Measurements from ENCODE around the gene NUP37. TPM values are rescaled to one million over a fixed set of nuclear protein-coding genes. Genes with fewer than 3 reads are reported as not detected.
"Not testable (repeated sequence)": the region's sequence is repeated elsewhere in the genome, so short reads cannot be mapped to it uniquely, and the experiment has no call there.

NUP37 gene
- 100 to 1,000 TPM in 1 of 2 experiments, 10 to 100 TPM in 1; 99.1 to 104 TPM for total RNA-seq

- DNase-seq (peak; percentile 94), ATAC-seq (peak; percentile 95)
- Mint-ChIP-seq H3K36me3 (ENCODE audit: low read depth) (peaks cover 22% of the 10 kb centered on the region), H3K9me3 (no peaks in the 10 kb centered on the region), H3K27me3 (no peaks in the 10 kb centered on the region), H3K4me3 (peak within 1 kb of the TSS; percentile 97), H3K27ac (peak within 1 kb of the TSS; percentile 93), H3K4me1 (ENCODE audit: low read depth) (peaks cover 19% of the 10 kb centered on the region)
- intact Hi-C loops (cut with micrococcal nuclease), result loop anchor here (1.0 kb wide), 1 partner anchor 59 kb away; the partner anchor contains the start of gene WASHC3
- POLR2A ChIA-PET, result interaction anchor here (0.6 to 1.5 kb wide), 3 partner anchors 49 to 712 kb away, joined by 3 to 4 read pairs (median 3); partner anchors contain the start of gene ARL1
- CTCF ChIA-PET, result interaction anchor here (0.8 to 1.5 kb wide), 2 partner anchors 10 to 61 kb away, joined by 3 read pairs; no protein-coding TSS in a partner anchor
- no peak for TF ChIP-seq CTCF (IDR thresholded peaks at IDR 0.05)
These were observed at the start of gene NUP37, which contains the start of gene PARPBP for GRCh38 chr12:102119674-102120563. Gene NUP37 (minus strand): TSS chr12:102120114. CDS start chr12:102118518, 1,596 bp downstream. Gene PARPBP (plus strand): TSS chr12:102120183. CDS start chr12:102123889, 3,706 bp downstream.

GRCh38 chr12:102167821-102168604 lies 48.1 kb upstream of the NUP37 start:
- H3K9me3 Mint-ChIP-seq, result no peaks in the 10 kb centered on the region
- peaks cover 11% of the 10 kb centered on the region for H3K4me1 Mint-ChIP-seq (ENCODE audit: low read depth)
- H3K27me3 Mint-ChIP-seq, result no peaks in the 10 kb centered on the region
- peaks cover 12% of the 10 kb centered on the region for H3K36me3 Mint-ChIP-seq (ENCODE audit: low read depth)
- ATAC-seq (peak; percentile 66), DNase-seq (no peak)
- intact Hi-C loops (cut with micrococcal nuclease), result no loop called here
- H3K27ac Mint-ChIP-seq, result peak overlapping the region; percentile 58
- POLR2A ChIA-PET, result interaction anchor here (1.5 kb wide), 1 partner anchor 48 kb away, joined by 3 read pairs; no protein-coding TSS in a partner anchor
- no peak for TF ChIP-seq CTCF (IDR thresholded peaks at IDR 0.05)
- CTCF ChIA-PET, result interaction anchor here (2.7 to 2.8 kb wide), 2 partner anchors 11 to 21 kb away, joined by 10 to 13 read pairs; no protein-coding TSS in a partner anchor
- H3K4me3 Mint-ChIP-seq, result no peak overlapping the region

- Mint-ChIP-seq H3K36me3 (ENCODE audit: low read depth) (peaks cover 9% of the 10 kb centered on the region), H3K4me3 (no peak overlapping the region), H3K9me3 (no peaks in the 10 kb centered on the region), H3K27me3 (no peaks in the 10 kb centered on the region), H3K27ac (no peak overlapping the region), H3K4me1 (ENCODE audit: low read depth) (peaks cover 11% of the 10 kb centered on the region)
- intact Hi-C loops (cut with micrococcal nuclease), result no loop called here
- no peak for TF ChIP-seq CTCF (IDR thresholded peaks at IDR 0.05)
- ATAC-seq (no peak), DNase-seq (no peak)
- POLR2A ChIA-PET, result no interaction called here
- CTCF ChIA-PET, result no interaction called here
These were observed 43.5 kb upstream of the NUP37 start for GRCh38 chr12:102163383-102163782.

- POLR2A ChIA-PET; intact Hi-C loops (cut with micrococcal nuclease); H3K27ac Mint-ChIP-seq; H3K27me3 Mint-ChIP-seq; H3K9me3 Mint-ChIP-seq; ATAC-seq; H3K36me3 Mint-ChIP-seq (ENCODE audit: low read depth); H3K4me3 Mint-ChIP-seq; DNase-seq; H3K4me1 Mint-ChIP-seq (ENCODE audit: low read depth): not testable (repeated sequence)
- CTCF ChIA-PET, result interaction anchor here (1.2 kb wide), 1 partner anchor 14 kb away, joined by 4 read pairs; no protein-coding TSS in a partner anchor
These were observed 35.3 kb upstream of the NUP37 start for GRCh38 chr12:102155206-102155605.

GRCh38 chr12:102147062-102147587 lies 27.2 kb upstream of the NUP37 start:
- POLR2A ChIA-PET; DNase-seq; H3K9me3 Mint-ChIP-seq; CTCF ChIA-PET; ATAC-seq; H3K36me3 Mint-ChIP-seq (ENCODE audit: low read depth); H3K4me1 Mint-ChIP-seq (ENCODE audit: low read depth); H3K27ac Mint-ChIP-seq; intact Hi-C loops (cut with micrococcal nuclease); H3K4me3 Mint-ChIP-seq; H3K27me3 Mint-ChIP-seq: not testable (repeated sequence)
